BLaER1 treated with 17β-estradiol and CSF1 and Interleukin-3, amounts not matched to agents 10 nM and 100 nM (cell line): Measurements from ENCODE around the gene DCTN5.

Source experiments
- H3K27ac ChIP-seq, 11 experiments: shearing (Covaris generic); formaldehyde crosslinking; 2 replicates each; pipeline ENCODE4 v1.8.1; 2022
- H3K27me3 ChIP-seq, 11 experiments: shearing (Covaris generic); formaldehyde crosslinking; 2 replicates each; pipeline ENCODE4 v1.8.1; 2022
- H3K36me3 ChIP-seq, 11 experiments: shearing (Covaris generic); formaldehyde crosslinking; 2 replicates each; pipeline ENCODE4 v1.8.1; 2022
- H3K4me1 ChIP-seq, 10 experiments: shearing (Covaris generic); formaldehyde crosslinking; 2 replicates each; pipeline ENCODE4 v1.8.1; 2022
- H3K4me2 ChIP-seq, 11 experiments: shearing (Covaris generic); formaldehyde crosslinking; 2 replicates each; pipeline ENCODE4 v1.8.1; 2022
- H3K4me3 ChIP-seq, 10 experiments: shearing (Covaris generic); formaldehyde crosslinking; 2 replicates each; pipeline ENCODE4 v1.8.1; 2022
- H3K9ac ChIP-seq, 11 experiments: shearing (Covaris generic); formaldehyde crosslinking; 2 replicates each; pipeline ENCODE4 v1.8.1; 2022
- H3K9me3 ChIP-seq, 11 experiments: shearing (Covaris generic); formaldehyde crosslinking; replicated peaks in 1 of 11; 2 replicates each; pipeline ENCODE4 v1.8.1; 2022
- H4K20me1 ChIP-seq, 11 experiments: shearing (Covaris generic); formaldehyde crosslinking; 2 replicates each; pipeline ENCODE4 v1.8.1; 2022
- Cebpa-rat ChIP-seq, 11 experiments: shearing (Covaris generic); IDR thresholded peaks; 2 replicates each; pipeline ENCODE4 v1.8.1; 2022

Gene DCTN5

DNA sequence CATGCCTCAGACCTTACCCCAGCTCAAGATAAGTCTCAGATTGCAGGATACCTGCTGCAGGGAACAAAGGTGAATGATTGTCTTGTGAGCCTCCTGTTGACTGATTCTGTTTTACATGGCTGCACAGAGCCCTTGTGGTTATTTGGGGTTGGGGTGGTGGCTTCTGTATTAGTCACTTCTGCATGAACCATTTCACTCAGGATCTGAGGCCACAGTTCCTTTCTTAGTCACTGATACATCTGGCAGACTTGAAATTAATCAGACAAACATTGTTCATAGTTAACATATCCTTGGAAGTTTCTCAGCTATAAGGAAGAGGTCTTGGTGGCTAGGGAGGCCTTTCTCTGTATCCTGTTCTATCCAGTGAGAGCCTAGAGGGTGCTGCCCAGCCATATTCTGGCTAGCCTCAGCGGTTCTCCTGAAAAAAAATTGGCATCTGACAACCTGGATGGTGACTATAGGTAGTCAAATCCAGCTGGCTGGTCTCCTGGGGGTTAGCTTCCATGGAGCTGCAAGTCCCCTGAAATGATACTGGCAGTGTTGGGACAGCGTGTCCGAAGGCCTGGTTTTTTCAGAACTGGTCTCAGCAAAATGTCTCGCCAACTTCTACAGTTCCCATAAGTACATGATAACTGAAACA is 29.0 kb downstream of the DCTN5 start:
- Histone ChIP-seq H3K27ac (peak overlapping the region in 5 of 11 experiments; percentile 3 to 57 (median 14); a peak in 5 of 22 replicates), H3K4me1 (peaks cover 7 to 25% (median 18%) of the 10 kb centered on the region in 10 experiments; a peak in 18 of 20 replicates), H3K27me3 (no peaks in the 10 kb centered on the region), H3K36me3 (peaks cover 67 to 96% (median 86%) of the 10 kb centered on the region in 11 experiments), H3K9ac (no peak overlapping the region), H4K20me1 (peaks cover 0 to 27% (median 15%) of the 10 kb centered on the region in 11 experiments; a peak in 13 of 22 replicates), H3K9me3 (no peaks in the 10 kb centered on the region), H3K4me3 (no peak overlapping the region), H3K4me2 (peak overlapping the region in 9 of 11 experiments; percentile 3 to 75 (median 52); a peak in 15 of 22 replicates)
- no peak for TF ChIP-seq Cebpa-rat (IDR thresholded peaks at IDR 0.05)

DNA sequence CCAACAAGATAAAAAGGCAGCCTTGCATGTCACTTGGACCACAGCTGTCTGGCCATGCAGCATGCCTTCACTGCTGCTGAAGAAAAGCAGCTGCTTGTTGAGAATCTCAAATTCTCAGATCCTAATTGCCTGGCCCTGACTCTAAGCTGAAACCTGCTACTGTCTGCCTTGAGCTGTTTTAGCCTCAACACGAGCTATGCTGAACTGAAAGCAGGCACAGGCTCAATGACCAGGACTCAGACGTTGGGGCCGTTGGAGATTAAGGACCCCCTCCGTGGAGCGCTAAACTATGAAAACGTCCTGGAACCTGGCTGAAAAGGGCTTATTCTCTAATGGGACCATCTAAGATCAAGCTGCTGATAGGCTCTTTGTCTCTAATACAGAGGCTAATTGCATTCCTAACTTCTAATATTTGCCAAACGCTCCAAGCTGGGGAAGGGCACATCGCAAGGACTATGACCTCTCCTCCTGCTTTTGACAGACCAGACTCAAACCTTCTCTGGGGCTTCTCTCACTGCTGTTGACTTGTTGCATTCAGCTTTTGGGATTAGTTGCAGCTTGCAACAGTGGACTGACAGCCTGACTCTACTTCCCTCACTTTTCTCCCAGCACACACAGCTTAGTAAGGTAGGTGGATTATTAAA is 32.8 kb downstream of the DCTN5 start:
- no peak overlapping the region for H3K4me2 ChIP-seq
- no peak for TF ChIP-seq Cebpa-rat (IDR thresholded peaks at IDR 0.05)

DNA sequence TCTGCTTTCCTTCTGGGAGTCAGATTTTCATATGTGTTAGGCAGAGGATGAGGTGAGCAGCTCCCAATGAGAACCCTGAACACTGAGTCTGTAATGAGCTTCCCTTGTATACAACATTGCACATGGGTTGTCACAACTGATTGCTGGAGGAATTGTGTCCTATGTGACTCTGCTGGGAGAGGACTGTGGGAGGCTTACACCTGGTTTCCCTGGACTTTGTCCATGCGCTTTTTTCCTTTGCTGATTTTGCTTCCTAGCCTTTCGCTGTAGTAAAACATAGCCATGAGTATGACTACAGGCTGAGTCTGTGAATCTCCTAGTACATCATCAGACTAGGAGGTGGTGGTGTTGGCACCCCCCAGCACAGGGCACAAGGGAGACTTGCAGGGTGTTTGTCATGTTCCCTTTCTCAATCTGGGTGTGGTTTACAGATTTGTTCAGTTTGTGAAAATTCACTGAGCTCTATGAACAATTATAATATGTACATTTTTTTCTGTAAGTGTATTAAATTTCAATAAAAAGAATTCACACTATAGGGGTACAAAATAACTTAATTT is 35.7 kb downstream of the DCTN5 start:
- peaks cover 23 to 60% (median 47%) of the 10 kb centered on the region in 11 experiments; a peak in 21 of 22 replicates for H3K36me3 ChIP-seq
- peaks cover 5 to 34% (median 23%) of the 10 kb centered on the region in 11 experiments; a peak in 20 of 22 replicates for H4K20me1 ChIP-seq
- no peak overlapping the region for H3K9ac ChIP-seq
- no peak for TF ChIP-seq Cebpa-rat (IDR thresholded peaks at IDR 0.05)
- peaks cover 28 to 41% (median 33%) of the 10 kb centered on the region in 10 experiments for H3K4me1 ChIP-seq
- no peaks in the 10 kb centered on the region for H3K27me3 ChIP-seq
- H3K4me3 ChIP-seq: no peak overlapping the region
- H3K27ac ChIP-seq: no peak overlapping the region
- no peak overlapping the region for H3K4me2 ChIP-seq
- no peaks in the 10 kb centered on the region for H3K9me3 ChIP-seq

More for the DNA sequence above, 32.8 kb downstream of the DCTN5 start:
- H3K4me3 ChIP-seq: no peak overlapping the region
- no peak overlapping the region for H3K9ac ChIP-seq
- peaks cover 34 to 65% (median 53%) of the 10 kb centered on the region in 11 experiments for H3K36me3 ChIP-seq
- no peaks in the 10 kb centered on the region for H3K9me3 ChIP-seq
- peaks cover 0 to 18% (median 14%) of the 10 kb centered on the region in 11 experiments; a peak in 15 of 22 replicates for H4K20me1 ChIP-seq
- peaks cover 14 to 35% (median 24%) of the 10 kb centered on the region in 10 experiments; a peak in 19 of 20 replicates for H3K4me1 ChIP-seq
- H3K27ac ChIP-seq: no peak overlapping the region
- H3K27me3 ChIP-seq: no peaks in the 10 kb centered on the region

DNA sequence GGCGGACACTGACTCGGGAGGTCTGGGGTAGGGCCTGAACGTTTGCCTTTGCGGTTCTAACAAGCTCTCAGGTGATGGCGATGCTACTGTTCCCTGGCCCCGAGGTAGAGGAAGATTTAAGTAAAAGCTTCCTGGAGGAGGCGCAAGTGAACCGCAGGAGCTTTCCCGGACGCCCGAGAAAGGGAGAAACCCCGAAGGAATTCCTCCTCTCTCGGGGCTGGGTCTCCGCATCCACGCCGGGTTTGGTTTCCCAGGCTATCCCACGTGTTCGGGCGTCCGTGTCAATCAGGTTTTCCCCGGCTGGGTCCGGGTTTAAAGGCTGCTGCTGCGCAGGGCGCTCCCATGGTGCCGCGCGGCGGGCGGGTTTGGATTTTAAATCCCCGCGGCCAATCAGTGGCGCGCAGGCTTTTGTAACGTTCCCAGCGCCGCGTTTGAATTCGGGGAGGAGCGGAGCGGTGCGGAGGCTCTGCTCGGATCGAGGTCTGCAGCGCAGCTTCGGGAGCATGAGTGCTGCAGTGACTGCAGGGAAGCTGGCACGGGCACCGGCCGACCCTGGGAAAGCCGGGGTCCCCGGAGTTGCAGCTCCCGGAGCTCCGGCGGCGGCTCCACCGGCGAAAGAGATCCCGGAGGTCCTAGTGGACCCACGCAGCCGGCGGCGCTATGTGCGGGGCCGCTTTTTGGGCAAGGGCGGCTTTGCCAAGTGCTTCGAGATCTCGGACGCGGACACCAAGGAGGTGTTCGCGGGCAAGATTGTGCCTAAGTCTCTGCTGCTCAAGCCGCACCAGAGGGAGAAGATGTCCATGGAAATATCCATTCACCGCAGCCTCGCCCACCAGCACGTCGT is 37.4 kb downstream of the DCTN5 start, which contains the start of gene PLK1:
Gene PLK1 (plus strand): TSS at position 460 of the 844 bp plus-strand sequence. CDS start 44 bp downstream, at position 504.
- H3K9me3 ChIP-seq: no peaks in the 10 kb centered on the region
- peak within 1 kb of the TSS; percentile 86 to 100 (median 95) for H3K4me2 ChIP-seq
- peaks cover 19 to 62% (median 54%) of the 10 kb centered on the region in 11 experiments for H3K36me3 ChIP-seq
- TF ChIP-seq Cebpa-rat (IDR thresholded peaks at IDR 0.05): no peak
- H3K27me3 ChIP-seq: no peaks in the 10 kb centered on the region
- H4K20me1 ChIP-seq: peaks cover 5 to 50% (median 34%) of the 10 kb centered on the region in 11 experiments; a peak in 20 of 22 replicates
- peaks cover 31 to 58% (median 39%) of the 10 kb centered on the region in 10 experiments for H3K4me1 ChIP-seq
- H3K4me3 ChIP-seq: peak within 1 kb of the TSS; percentile 68 to 94 (median 80)
- H3K9ac ChIP-seq: peak within 1 kb of the TSS; percentile 63 to 92 (median 85)
- peak within 1 kb of the TSS in 10 of 11 experiments; percentile 67 to 92 (median 83); a peak in 20 of 22 replicates for H3K27ac ChIP-seq

DNA sequence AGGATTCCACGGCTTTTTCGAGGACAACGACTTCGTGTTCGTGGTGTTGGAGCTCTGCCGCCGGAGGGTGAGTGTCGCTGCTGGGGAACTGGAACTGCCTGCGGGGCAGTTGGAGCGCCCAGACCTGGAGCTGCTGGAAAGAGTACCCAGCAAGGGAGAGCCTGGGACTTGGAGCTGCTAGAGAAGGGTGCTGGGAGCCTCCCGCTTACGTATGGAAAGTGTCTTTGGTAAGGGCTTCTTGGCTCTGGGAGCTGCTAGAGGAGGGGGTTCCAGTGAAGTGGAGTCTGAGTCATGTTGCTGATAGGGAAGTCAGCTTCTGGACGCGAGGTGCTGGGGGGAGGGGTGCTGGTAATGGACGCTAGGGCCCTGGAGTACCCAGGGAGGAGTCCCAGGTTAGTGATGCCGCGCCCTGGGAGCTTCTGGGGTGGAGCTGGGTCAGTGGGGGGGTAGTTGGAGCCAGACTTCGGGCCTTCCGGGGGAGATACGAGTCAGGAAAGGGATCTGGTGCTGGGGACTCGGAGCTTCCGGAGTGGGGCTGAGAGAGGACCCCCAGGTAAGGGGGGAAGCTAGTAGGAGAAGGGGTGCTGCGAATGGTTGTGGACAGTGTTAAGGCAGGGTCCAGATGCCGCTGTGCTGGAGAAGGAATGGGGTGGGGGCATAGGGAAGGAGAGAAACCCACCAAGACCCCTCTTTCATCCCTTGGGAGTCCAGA is 38.2 kb downstream of the DCTN5 start:
- Histone ChIP-seq H4K20me1 (peaks cover 5 to 57% (median 41%) of the 10 kb centered on the region in 11 experiments; a peak in 20 of 22 replicates), H3K4me1 (peaks cover 31 to 64% (median 39%) of the 10 kb centered on the region in 10 experiments), H3K4me2 (peak overlapping the region; percentile 86 to 100 (median 95)), H3K4me3 (peak overlapping the region; percentile 68 to 94 (median 80)), H3K9ac (peak overlapping the region; percentile 63 to 92 (median 85)), H3K27me3 (no peaks in the 10 kb centered on the region), H3K9me3 (no peaks in the 10 kb centered on the region), H3K27ac (peak overlapping the region in 10 of 11 experiments; percentile 67 to 92 (median 83); a peak in 20 of 22 replicates), H3K36me3 (peaks cover 19 to 62% (median 57%) of the 10 kb centered on the region in 11 experiments)
- no peak for TF ChIP-seq Cebpa-rat (IDR thresholded peaks at IDR 0.05)

DNA sequence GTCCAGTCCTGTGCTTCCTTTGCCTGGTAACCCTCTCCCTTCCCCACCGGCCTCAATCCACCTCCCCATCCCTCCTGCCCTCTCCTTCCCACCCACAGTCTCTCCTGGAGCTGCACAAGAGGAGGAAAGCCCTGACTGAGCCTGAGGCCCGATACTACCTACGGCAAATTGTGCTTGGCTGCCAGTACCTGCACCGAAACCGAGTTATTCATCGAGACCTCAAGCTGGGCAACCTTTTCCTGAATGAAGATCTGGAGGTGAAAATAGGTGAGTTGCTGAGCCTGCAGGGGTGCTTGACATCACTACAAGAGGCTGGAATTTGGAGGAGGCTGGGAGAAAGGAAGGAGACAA is 38.7 kb downstream of the DCTN5 start:
- Histone ChIP-seq H3K27me3 (no peaks in the 10 kb centered on the region), H3K4me2 (peak overlapping the region; percentile 86 to 100 (median 95)), H3K27ac (peak overlapping the region in 10 of 11 experiments; percentile 67 to 92 (median 83); a peak in 20 of 22 replicates), H4K20me1 (peaks cover 5 to 60% (median 44%) of the 10 kb centered on the region in 11 experiments; a peak in 20 of 22 replicates), H3K9me3 (no peaks in the 10 kb centered on the region), H3K4me1 (peaks cover 31 to 64% (median 39%) of the 10 kb centered on the region in 10 experiments), H3K4me3 (peak overlapping the region; percentile 68 to 94 (median 80)), H3K36me3 (peaks cover 21 to 62% (median 57%) of the 10 kb centered on the region in 11 experiments), H3K9ac (peak overlapping the region; percentile 63 to 92 (median 85); a peak in 21 of 22 replicates)
- no peak for TF ChIP-seq Cebpa-rat (IDR thresholded peaks at IDR 0.05)

DNA sequence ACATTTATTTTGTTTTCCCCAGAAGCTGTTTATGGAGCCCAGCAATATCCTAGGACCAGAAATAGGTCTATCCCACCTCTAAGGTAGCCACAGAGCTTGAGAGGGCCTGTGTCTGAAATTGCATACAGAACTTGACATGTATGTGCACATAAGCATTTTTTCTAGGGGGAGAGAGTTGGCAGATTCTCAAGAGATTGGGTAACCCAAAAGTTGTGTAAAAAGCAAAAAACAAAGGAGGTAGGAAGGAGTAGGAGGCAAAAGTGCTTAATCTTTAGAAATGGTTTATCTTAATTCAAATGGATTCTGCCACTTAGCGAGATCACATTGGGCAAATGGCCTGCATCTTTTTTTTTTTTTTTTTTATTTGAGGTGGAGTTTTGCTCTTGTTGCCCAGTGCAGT is 40.9 kb downstream of the DCTN5 start:
- peaks cover 5 to 80% (median 51%) of the 10 kb centered on the region in 11 experiments; a peak in 20 of 22 replicates for H4K20me1 ChIP-seq
- no peaks in the 10 kb centered on the region for H3K9me3 ChIP-seq
- peak overlapping the region; percentile 86 to 100 (median 95); a peak in 18 of 22 replicates for H3K4me2 ChIP-seq
- no peaks in the 10 kb centered on the region for H3K27me3 ChIP-seq
- TF ChIP-seq Cebpa-rat (IDR thresholded peaks at IDR 0.05): no peak; a peak in 1 of 22 replicates
- H3K36me3 ChIP-seq: peaks cover 36 to 74% (median 71%) of the 10 kb centered on the region in 11 experiments
- peak overlapping the region in 1 of 11 experiments; percentile 27; a peak in 2 of 22 replicates for H3K27ac ChIP-seq
- peak overlapping the region in 1 of 11 experiments; percentile 1; a peak in 1 of 22 replicates for H3K9ac ChIP-seq
- H3K4me3 ChIP-seq: peak overlapping the region in 2 of 10 experiments; percentile 4 to 81; a peak in 1 of 20 replicates
- peaks cover 31 to 61% (median 39%) of the 10 kb centered on the region in 10 experiments for H3K4me1 ChIP-seq
